GM12878 (cell line): ENCODE data around the gene TM6SF1. TPM values are rescaled to one million over a fixed set of nuclear protein-coding genes. Genes with fewer than 3 reads are reported as not detected.

Source experiments
- ATAC-seq: fragments of 200-7000 bp; cut with Tn5 transposase; 3 replicates; pipeline ENCODE4 v1.9.1; 2020; ENCODE audit warnings: mild to moderate bottlenecking, moderate library complexity
- BruUV-seq: library from RNA; stranded (reverse); fragments of 400-500 nt; replicated peaks from 2 replicates; lab custom pipeline; 2021; lab: Mats Ljungman, UMichigan
- CTCF ChIA-PET: fragments of 300-600 bp; sonication (Branson Sonifier 250); formaldehyde crosslinking; extraction: SDS; loops from one replicate; lab custom pipeline; 2021; ENCODE audit warnings: inconsistent platforms; lab: Yijun Ruan, JAX
- POLR2A ChIA-PET: fragments of 350-600 bp; formaldehyde crosslinking; extraction: SDS; loops from one replicate; lab custom pipeline; 2021; ENCODE audit warnings: inconsistent platforms; lab: Charles Lee
- RAD21 ChIA-PET: fragments of 300-600 bp; sonication (Branson Sonifier 250); formaldehyde crosslinking; loops from one replicate; lab custom pipeline; 2023; ENCODE audit warnings: antibody characterized with exemption; ENCODE audit not compliant: unreplicated experiment; lab: Charles Lee
- SMC1A ChIA-PET: fragments of 300-600 bp; sonication (Branson Sonifier 250); formaldehyde crosslinking; loops from one replicate; lab custom pipeline; 2023; ENCODE audit not compliant: unreplicated experiment, uncharacterized antibody; lab: Charles Lee
- DNase-seq: peaks from one replicate; pipeline ENCODE4 v3.0.0-alpha.2; 2011; ENCODE audit warnings: low read depth, low spot score
- FAIRE-seq: peaks from 3 replicates; lab custom pipeline; 2011; peaks lifted over from hg19 to GRCh38; lab: Jason Lieb, UNC
- H2AFZ ChIP-seq: 2 replicates; pipeline ENCODE4 v1.6.0; 2011; ENCODE audit warnings: low read depth, low read length, control low read depth; ENCODE audit not compliant: control insufficient read depth
- H3K27ac ChIP-seq: 2 replicates; pipeline ENCODE4 v1.5.1; 2011; ENCODE audit warnings: control low read depth; ENCODE audit not compliant: control insufficient read depth, insufficient read depth
- H3K27me3 ChIP-seq, 2 experiments: replicated peaks in 1 of 2; 2 replicates each; pipeline versions ENCODE4 v1.6.0 to v1.6.1; 2011; ENCODE audit warnings: low read length in 1 of 2; ENCODE audit not compliant: control insufficient read depth in 2 of 2, insufficient read depth in 2 of 2
- H3K36me3 ChIP-seq, 2 experiments: 2 replicates each; pipeline ENCODE4 v1.5.1; 2011; ENCODE audit warnings: low read length in 1 of 2; ENCODE audit not compliant: control insufficient read depth in 2 of 2, insufficient read depth in 2 of 2
- H3K4me1 ChIP-seq: 2 replicates; pipeline ENCODE4 v1.6.1; 2011; ENCODE audit warnings: mild to moderate bottlenecking, low read length, moderate library complexity, mixed read lengths; ENCODE audit not compliant: control insufficient read depth, insufficient read depth
- H3K4me2 ChIP-seq: 2 replicates; pipeline ENCODE4 v1.6.0; 2011; ENCODE audit warnings: control low read depth; ENCODE audit not compliant: control insufficient read depth, insufficient read depth
- H3K4me3 ChIP-seq: fragments of 200-600 bp; sonication (generic); 2 replicates; pipeline ENCODE4 v1.5.1; 2016
- H3K79me2 ChIP-seq: 2 replicates; pipeline ENCODE4 v1.6.0; 2011; ENCODE audit warnings: low read length; ENCODE audit not compliant: control insufficient read depth, insufficient read depth
- H3K9ac ChIP-seq: 2 replicates; pipeline ENCODE4 v1.8.0; 2011; ENCODE audit warnings: low read length, control low read depth, mixed read lengths; ENCODE audit not compliant: control insufficient read depth, insufficient read depth
- H3K9me3 ChIP-seq: replicated peaks from 3 replicates; pipeline ENCODE4 v1.5.1; 2011; ENCODE audit warnings: mild to moderate bottlenecking, low read length; ENCODE audit not compliant: control insufficient read depth, insufficient read depth
- H4K20me1 ChIP-seq: 2 replicates; pipeline ENCODE4 v1.6.0; 2011; ENCODE audit not compliant: control insufficient read depth, insufficient read depth
- E4F1 ChIP-seq: fragments of 450-650 bp; IDR thresholded peaks from 2 replicates; pipeline ENCODE4 v1.6.1; 2018; ENCODE audit warnings: borderline replicate concordance, mild to moderate bottlenecking; ENCODE audit not compliant: partially characterized antibody
- EP300 ChIP-seq, 2 experiments: fragments of 150-350 bp in 1 of 2; IDR thresholded peaks; 2 replicates each; pipeline ENCODE4 v1.6.1; 2011 to 2012; ENCODE audit warnings: low read depth in 2 of 2, low read length in 2 of 2, borderline replicate concordance in 1 of 2, improper control_type of control experiment in 1 of 2, inconsistent platforms in 1 of 2; ENCODE audit not compliant: control insufficient read depth in 1 of 2
- PML ChIP-seq: IDR thresholded peaks from 2 replicates; pipeline ENCODE4 v1.6.1; 2012; ENCODE audit warnings: low read length, inconsistent platforms
- STAT1 ChIP-seq: fragments of 450-650 bp; conservative IDR thresholded peaks from 2 replicates; pipeline ENCODE4 v1.6.1; 2014; ENCODE audit warnings: antibody characterized with exemption, mild to moderate bottlenecking
- USF1 ChIP-seq: IDR thresholded peaks from 2 replicates; pipeline ENCODE4 v1.6.1; 2011; ENCODE audit warnings: borderline replicate concordance, low read depth, mild to moderate bottlenecking, moderate library complexity, mixed read lengths, low read length; ENCODE audit not compliant: insufficient read depth; ENCODE audit errors: extremely low read length
- ZBTB40 ChIP-seq: fragments of 450-650 bp; IDR thresholded peaks from 2 replicates; pipeline ENCODE4 v1.6.1; 2016; ENCODE audit warnings: mild to moderate bottlenecking, moderate library complexity, borderline replicate concordance
- ZNF622 ChIP-seq: fragments of 450-650 bp; IDR thresholded peaks from 2 replicates; pipeline ENCODE4 v1.6.1; 2017; ENCODE audit warnings: mild to moderate bottlenecking, inconsistent platforms
- ZSCAN29 ChIP-seq: fragments of 450-650 bp; IDR thresholded peaks from 2 replicates; pipeline ENCODE4 v1.6.1; 2017; ENCODE audit warnings: mild to moderate bottlenecking, moderate library complexity
- WGBS: methylation state at CpG from one replicate; pipeline ENCODE4 v1.1.6; 2016; ENCODE audit warnings: low lambda C conversion rate; ENCODE audit not compliant: insufficient replicate concordance, insufficient coverage; ENCODE audit errors: missing lambda C conversion rate; 5-methylcytosine and 5-hydroxymethylcytosine counted together
- in situ Hi-C: fragments of 300-500 bp; cut with MboI; formaldehyde crosslinking; loops from 9 replicates; pipeline ENCODE4 v1.14.3; 2018; ENCODE audit warnings: mixed read lengths
- intact Hi-C: fragments of 100-400 bp; cut with micrococcal nuclease; formaldehyde crosslinking; loops from one replicate; pipeline ENCODE4 v1.14.2; 2022; ENCODE audit not compliant: unreplicated experiment
- polyA plus RNA-seq, 11 experiments: library from polyadenylated mRNA; depleted of rRNA in 4 of 11; unstranded in 6 of 11; stranded (reverse) in 5 of 11; fragments of >200 nt; fragmentation: Nextera tagmentation in 4 of 11; fragmentation: Illumina TruSeq in 1 of 11; extraction: Ambion mirVana in 4 of 11; extraction: Trizol in 1 of 11; gene quantifications; 1 replicate in 1 of 11; 2 replicates in 10 of 11; pipeline versions ENCODE4 v1.2.1 to v1.2.3, GENCODE V29; 2011 to 2016; ENCODE audit warnings: inconsistent platforms in 2 of 11, missing spikeins in 2 of 11, low read depth in 1 of 11
- total RNA-seq, 4 experiments: library from RNA; depleted of rRNA in 3 of 4; stranded (reverse); fragments of >200 nt in 3 of 4; fragmentation: Illumina TruSeq in 1 of 4; extraction: Trizol in 1 of 4; gene quantifications; 2 replicates each; pipeline versions ENCODE4 v1.2.1 to v1.2.3, GENCODE V29; 2013 to 2021
- TF ChIP-seq, protein P1 (sequence below): IDR thresholded peaks from 2 replicates; pipeline ENCODE4 v1.6.1; 2012; ENCODE audit warnings: low read depth, low read length, improper control_type of control experiment

TM6SF1 gene
- total and polyA plus RNA-seq, 10 of the 15 experiments (the other 5 are each of a cell fraction or from before 2014, with no cell fraction given) = 0.56 to 2.7 (median 1.2) TPM

GRCh38 chr15:83155942-83156341, 48.5 kb downstream of the TM6SF1 start:
- Histone ChIP-seq H2AFZ (no peak overlapping the region), H3K4me2 (no peak overlapping the region), H3K79me2 (no peaks in the 10 kb centered on the region), H3K4me1 (no peaks in the 10 kb centered on the region), H3K4me3 (no peak overlapping the region), H3K9me3 (no peaks in the 10 kb centered on the region), H3K36me3 (peaks cover 0 to 8% of the 10 kb centered on the region in 2 experiments; a peak in 1 of 4 replicates), H3K27ac (no peak overlapping the region), H3K9ac (no peak overlapping the region), H3K27me3 (no peaks in the 10 kb centered on the region), H4K20me1 (no peaks in the 10 kb centered on the region)
- POLR2A ChIA-PET = no interaction called here
- SMC1A ChIA-PET = interaction anchor here (1.5 kb wide), 1 partner anchor 12 kb away, joined by 8 read pairs; no protein-coding TSS in a partner anchor
- ATAC-seq (no peak), FAIRE-seq (no peak), DNase-seq (no peak)
- RAD21 ChIA-PET = no interaction called here
- in situ Hi-C loops (no loop called here), intact Hi-C loops (no loop called here)
- WGBS = 0% methylated on average over 1 of the region's 1 CpG
- no TSS peak for BruUV-seq
- no peak for TF ChIP-seq STAT1
- TF ChIP-seq ZNF622 = no peak
- TF ChIP-seq E4F1 = no peak
- no peak for TF ChIP-seq ZSCAN29
- no peak for TF ChIP-seq ZBTB40
- no peak for TF ChIP-seq EP300 (IDR thresholded peaks at IDR 0.05; ENCODE audit: borderline replicate concordance in 1 of 2, control insufficient read depth in 1 of 2, low read depth in 2 of 2, low read length in 2 of 2)
- no peak for TF ChIP-seq USF1
- TF ChIP-seq PML = no peak
- TF ChIP-seq, protein P1, sequence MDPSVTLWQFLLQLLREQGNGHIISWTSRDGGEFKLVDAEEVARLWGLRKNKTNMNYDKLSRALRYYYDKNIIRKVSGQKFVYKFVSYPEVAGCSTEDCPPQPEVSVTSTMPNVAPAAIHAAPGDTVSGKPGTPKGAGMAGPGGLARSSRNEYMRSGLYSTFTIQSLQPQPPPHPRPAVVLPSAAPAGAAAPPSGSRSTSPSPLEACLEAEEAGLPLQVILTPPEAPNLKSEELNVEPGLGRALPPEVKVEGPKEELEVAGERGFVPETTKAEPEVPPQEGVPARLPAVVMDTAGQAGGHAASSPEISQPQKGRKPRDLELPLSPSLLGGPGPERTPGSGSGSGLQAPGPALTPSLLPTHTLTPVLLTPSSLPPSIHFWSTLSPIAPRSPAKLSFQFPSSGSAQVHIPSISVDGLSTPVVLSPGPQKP = no peak
- CTCF ChIA-PET = no interaction called here
